GM18507 (cell line): ENCODE results near the gene NSUN6.
"Not testable (repeated sequence)": the region's sequence is repeated elsewhere in the genome, so short reads cannot be mapped to it uniquely, and the experiment has no call there.

ENCODE experiments used
- DNase-seq: peaks from one replicate; pipeline ENCODE4 v3.0.0; 2011; ENCODE audit warnings: low read depth; ENCODE audit not compliant: insufficient read length; ENCODE audit errors: extremely low spot score
- FAIRE-seq: peaks from 2 replicates; lab custom pipeline; 2011; peaks lifted over from hg19 to GRCh38; lab: Jason Lieb, UNC

NSUN6 gene

DNA sequence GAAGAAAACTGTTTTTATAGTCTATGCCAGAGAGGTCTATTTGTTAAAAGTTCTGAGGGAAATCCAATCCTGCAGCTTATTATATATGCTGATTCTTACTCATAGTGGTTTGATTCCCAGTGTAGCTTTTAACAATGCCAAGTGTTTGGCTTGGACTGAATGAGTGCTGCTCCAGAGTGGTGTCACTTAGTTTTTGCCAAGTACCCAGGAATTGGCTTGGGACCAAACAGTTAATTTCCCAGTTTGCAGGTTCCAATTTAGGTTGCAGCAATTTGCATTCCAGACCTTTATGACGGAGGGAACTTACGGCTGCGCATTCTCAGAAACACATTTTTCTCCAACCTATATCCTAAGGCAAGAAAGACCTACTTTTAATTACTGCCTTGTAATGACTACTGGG, 32.4 kb downstream of the NSUN6 start:
- no peak for FAIRE-seq
- no peak for DNase-seq

DNA sequence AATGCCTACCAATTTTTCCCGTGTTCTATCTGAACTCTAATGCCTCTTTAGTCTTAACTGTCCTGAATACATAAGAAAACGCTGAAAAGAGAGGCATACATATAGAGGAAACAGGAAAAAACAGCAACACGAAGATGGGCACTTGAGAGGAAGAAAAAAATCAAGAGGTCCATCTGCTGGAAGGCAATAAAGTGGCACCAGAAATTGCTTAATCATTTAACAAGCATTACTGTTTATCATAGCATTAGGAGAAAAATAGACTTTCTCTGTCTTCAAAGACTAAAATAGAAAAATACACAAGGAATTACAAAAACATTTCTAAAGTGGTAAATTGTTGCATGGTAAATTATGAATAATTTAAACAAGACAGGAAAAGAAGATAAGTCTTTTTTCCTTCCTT, 35.0 kb downstream of the NSUN6 start:
- DNase-seq (no peak), FAIRE-seq (no peak)

DNA sequence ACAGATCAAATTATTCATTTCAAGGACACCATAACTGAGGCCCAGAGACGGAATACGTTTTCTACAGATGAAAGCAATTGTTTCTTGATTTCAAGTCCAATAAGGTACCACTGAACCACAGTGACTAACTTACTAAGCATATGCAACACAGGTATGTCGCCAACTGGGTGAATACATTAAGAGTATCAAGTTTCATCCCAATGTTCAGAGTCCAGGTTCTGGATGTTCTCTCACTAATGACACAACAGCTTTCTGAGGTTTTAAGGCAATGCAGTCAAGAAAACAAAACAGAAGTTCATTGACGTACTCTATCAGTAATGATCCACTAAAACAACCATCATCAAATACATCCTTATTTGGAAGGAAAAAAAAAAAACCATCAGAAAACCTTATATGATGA, 35.8 kb downstream of the NSUN6 start:
- DNase-seq (no peak), FAIRE-seq (no peak)

DNA sequence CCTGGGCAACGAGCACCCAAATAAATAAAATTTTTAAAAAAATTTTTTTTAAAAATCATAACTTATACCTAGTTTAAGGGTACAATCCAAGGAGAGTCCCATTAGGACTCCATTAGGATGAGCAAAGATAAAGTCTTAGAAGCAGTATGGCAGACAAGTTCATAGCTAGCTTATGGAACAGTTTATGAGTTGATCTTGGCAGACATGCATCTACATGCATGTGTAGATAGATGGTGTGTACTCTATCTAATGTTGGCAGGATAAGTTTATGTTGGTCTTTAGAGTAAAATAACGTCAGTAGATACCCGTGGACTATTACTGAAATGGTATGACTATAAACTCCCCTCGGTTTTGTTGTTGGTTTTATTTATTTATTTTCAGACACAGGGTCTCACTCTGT, 40.2 kb downstream of the NSUN6 start:
- no peak for FAIRE-seq
- DNase-seq: no peak

DNA sequence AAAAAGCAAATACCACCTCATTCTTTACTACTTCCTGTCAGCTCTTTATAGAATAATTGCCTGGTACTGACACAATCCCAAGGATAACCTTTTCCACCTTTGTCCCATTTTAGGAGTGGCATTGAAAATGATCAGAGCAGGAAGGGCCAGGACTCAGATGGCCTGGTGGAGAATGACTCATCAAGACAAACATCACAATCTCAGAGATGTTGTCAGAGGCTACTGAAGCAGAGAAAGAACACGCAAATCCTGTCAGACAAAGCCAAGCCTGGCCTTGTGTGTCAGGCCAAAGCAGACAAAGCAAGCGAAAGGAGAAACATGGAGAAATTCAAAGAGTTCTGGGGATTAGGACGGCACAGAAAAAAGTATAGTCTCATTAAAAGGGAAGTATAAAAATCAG, 40.9 kb downstream of the NSUN6 start:
- FAIRE-seq (no peak), DNase-seq (no peak)

DNA sequence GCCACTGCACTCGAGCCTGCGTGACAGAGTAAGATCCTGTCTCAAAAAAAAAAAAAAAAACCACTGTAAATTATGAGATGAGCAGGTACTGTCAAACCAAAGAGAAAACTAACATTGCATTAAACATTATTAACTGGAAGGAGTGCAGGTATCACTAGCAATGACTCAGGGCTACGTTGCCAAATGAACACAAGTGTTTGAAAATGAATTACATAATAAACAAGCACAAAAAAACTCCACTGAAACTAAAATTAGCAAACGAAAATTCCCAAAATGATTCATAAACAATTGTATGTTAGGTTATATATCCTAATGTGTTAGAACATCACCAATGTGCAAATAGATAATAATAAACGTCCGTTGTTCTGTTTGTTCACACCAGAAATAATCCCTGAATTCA, 42.8 kb downstream of the NSUN6 start:
- no peak for DNase-seq
- FAIRE-seq: no peak

DNA sequence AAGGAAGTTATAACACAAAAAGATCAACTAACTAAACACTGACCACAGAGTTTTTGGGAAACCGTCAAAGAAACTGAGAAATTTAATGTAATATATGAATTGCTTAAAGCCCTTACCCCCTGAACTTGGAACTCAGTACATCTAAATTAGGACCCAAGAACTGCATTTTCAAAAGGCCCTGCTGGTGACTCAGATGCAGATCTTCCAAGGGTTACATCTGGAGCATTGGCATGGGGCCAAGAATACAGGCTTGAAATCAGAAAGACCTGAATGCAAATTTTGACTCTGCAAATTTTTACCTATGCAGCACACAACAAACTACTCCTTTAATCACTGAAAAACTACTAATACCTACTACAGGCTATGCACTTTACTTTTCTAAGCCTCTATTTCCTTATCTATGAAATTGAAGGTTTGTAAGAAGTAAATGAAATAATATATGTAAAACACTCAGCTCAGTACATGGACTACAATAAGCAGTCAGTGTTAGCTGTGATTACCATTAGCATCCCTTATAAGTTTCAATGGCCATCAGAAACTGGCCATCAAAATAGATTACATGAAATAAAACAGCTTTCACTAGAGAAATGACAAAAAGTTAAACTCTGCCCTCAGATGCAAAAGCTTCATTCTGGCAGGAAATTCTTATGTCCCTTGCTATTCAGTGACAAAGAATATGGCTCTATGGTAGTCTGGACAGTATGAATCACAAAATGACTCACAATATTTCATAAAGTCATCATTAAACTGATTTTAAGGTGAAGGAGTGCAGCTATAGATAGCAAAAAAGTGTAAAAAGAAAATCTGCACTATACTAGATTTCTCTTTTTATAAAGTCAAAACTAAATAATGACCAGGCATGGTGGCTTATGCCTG, 43.6 kb downstream of the NSUN6 start:
- FAIRE-seq (no peak), DNase-seq (no peak)

DNA sequence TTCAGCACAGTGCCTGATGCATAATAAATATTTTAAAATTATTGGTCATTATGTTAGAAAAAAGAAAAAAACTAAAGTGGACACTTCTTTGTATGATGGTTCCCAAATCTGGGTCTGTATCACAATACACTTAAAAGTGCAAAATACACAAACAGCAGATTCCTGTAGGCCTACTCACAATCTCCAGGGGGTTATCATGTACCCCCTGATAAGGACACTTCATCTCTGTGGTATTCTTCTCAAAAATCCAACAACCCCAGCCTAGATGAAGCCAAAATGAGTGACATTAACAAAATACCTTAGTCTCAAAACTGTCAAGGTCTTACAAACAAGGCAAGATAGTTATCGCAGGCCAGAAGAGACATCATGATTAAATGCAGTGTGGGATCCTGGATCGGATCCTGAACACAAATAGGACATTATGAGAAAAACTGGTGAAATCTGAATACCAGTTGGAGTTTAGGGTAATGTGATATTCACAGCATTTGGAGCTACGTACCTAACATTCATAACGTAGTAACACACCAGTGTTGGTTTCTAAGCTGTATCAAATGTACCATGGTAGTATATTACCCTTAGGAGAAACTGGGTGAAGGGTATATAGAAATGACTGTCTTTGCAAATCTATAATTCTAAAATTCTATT, 45.2 kb downstream of the NSUN6 start:
- DNase-seq (no peak), FAIRE-seq (no peak)

DNA sequence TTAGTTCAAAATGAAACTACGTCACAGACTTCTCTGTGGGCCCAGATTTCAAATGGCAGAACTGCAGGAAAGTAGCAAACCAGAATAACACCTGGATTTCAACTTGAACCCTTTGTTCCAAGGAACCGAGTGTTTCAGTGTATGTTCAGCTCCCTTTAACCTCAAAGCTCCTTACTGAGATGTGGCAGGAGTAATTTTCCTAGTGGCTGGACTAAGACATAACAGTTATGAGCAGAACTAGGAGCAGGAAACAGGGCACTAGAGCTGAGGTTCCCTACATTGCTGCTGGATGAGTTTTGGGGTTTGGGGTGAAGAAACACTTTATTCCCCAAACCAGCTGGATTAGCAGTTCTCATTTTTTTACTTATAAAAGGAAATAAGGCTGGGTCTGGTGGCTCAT, 50.1 kb downstream of the NSUN6 start:
- DNase-seq (no peak), FAIRE-seq (no peak)

DNA sequence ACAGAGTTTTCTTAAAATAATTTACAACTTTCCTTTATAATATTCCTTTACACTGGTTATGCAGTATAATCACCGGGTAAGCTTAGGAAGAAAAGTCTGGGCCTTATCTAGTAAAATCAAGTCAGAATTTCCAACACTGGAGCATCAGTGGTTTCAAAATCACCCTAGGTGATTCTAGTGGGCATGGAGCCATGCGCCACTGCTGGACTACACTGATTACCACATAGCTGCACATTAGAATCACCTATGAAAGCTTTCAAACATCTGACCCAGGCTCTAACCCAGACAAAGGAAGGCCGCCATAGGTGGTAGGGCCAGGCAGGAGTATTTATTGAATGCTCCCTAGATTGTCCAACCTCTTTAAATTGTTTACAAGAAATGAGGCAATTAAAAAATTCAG, 52.0 kb downstream of the NSUN6 start:
- FAIRE-seq (no peak), DNase-seq (no peak)

DNA sequence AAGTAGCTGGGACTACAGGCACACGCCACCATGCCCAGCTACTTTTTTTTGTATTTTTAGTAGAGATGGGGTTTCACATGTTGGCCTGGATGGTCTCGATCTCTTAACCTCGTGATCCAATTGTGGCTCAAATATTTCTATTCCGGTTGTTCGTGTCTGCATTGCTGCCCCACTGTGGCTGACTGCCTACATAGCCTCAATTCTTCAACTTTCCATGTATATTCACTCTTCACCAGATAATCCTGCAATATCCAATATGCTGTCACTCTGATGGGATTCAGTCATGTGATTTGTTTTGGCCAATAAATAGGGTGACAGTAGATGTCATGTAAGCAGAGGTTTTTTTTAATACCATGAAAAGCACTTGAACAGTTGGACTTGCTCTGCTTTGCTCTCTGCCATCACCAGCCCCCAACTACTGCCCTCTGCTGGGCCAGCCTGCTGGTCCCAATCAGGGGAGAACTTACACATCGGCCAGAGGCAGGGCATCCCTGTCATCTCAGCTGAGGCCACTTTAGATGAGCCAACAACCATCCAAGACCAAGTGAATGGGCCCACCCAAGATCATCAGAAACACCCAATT, 56.7 kb downstream of the NSUN6 start:
- FAIRE-seq: no peak

DNA sequence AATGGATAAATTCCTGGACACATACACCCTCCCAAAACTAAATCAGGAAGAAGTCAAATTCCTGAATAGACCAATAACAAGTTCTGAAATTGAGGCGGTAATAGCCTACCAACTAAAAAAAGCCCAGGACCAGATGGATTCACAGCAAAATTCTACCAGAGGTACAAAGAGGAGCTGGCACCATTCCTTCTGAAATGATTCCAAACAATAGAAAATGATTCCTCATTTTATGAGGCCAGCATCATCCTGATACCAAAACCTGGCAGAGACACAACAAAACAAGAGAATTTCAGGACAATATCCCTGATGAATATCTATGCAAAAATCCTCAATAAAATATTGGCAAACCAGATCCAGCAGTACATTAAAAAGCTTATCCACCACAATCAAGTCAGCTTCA, 60.2 kb downstream of the NSUN6 start:
- not testable (repeated sequence) for DNase-seq, FAIRE-seq

More for the DNA sequence above, 56.7 kb downstream of the NSUN6 start:
- DNase-seq: no peak

DNA sequence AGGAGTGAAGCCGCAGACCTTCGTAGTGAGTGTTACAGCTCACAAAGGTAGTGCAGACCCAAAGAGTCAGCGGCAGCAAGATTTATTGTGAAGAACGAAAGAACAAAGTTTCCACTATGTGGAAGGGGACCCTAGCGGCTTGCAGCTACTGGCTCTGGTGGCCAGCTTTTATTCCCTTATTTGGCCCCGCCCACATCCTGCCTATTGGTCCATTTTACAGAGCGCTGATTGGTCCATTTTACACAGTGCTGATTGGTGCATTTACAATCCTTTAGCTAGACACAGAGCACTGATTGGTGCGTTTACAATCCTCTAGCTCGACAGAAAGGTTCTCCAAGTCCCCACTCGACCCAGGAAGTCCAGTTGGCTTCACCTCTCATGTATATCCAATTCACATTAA, 64.8 kb downstream of the NSUN6 start:
- FAIRE-seq, DNase-seq: not testable (repeated sequence)

DNA sequence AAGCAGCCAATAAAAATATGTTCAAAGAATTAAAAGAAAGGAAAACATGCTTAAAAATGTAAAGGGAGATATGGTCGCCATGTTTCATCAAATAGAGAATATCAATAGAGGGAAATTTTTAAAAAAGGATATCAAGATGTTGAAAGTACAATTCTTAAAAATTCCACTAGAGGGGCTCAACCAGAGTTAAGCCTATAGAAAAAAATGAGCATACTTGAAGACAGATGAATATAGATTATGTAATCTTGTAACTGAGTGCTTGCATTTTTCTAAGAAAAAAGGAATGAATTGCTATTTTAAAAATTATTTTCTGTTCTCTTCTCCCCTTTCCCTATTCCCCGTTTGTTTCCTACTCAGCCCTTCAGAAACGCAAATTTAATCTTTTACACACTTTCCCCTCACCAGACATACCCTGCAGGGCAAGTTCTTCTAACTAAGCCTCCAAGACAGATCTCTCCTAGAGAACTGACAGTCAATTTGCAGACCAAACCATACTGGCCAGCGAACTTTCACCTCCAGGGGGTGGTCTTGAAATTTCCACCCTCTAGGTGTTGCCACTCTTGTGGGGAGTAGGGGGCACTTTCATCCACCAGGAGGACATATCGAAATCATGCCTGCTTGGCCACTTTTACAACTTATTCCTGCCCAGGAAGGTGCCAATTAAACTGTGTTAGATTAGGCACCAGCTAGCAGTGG, 67.7 kb downstream of the NSUN6 start:
- no peak for DNase-seq
- FAIRE-seq: no peak

DNA sequence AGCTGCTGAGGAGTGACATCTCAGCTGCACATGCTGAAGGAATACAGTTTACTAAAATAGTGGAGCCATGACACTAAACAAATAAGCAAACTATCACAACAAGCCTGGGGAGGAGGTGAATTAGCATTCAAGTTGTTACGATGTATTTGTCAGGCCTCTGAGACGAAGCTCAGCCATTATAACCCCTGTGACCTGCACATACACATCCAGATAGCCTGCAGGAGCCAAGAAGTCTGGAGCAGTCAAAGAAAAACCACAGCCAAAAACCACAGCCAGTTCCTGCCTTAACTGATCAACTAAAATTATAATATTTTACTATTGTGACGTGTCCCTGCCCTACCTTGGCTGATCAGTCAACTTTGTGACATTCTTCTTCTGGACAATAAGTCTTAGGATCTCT, 68.6 kb downstream of the NSUN6 start:
- no peak for DNase-seq
- no peak for FAIRE-seq

DNA sequence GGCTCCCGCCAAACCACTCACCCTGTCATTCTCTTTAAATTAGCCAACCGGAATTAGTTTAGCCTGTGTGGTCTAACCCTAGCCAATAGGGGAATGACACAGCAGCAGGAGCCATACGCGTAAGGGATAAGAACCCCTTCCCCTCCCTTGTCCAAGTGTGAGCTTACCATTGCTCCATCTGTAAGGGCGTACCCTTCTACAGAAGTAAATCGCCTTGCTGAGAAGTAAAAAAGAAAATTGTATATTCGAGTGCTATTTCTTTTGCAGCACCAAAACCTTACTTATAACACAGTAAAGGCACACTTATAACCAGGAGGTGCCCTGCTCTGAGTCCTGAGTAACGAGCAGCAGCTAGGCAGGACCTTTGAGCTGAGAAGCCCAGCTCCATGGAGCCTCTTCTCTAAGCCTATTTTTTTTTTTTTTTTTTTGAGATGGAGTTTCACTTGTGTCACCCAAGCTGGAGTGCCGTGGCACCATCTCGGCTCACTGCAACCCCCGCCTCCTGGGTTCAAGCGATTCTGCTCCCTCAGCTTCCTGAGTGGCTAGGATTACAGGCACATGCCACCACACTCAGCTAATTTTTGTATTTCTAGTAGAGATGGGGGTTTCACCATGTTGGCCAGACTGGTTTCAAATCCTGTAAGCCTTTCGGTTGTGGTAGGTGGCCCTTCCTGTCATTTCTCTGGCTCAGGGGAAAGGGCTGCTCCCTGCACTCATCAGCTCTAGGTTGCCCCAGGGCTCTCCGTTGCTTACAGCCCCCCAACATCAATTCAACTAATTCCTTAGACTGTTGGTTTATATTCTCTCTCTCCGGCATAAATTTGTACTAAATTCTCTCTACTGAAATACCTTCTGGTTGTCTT, 73.3 kb downstream of the NSUN6 start:
- FAIRE-seq (no peak), DNase-seq (no peak)

DNA sequence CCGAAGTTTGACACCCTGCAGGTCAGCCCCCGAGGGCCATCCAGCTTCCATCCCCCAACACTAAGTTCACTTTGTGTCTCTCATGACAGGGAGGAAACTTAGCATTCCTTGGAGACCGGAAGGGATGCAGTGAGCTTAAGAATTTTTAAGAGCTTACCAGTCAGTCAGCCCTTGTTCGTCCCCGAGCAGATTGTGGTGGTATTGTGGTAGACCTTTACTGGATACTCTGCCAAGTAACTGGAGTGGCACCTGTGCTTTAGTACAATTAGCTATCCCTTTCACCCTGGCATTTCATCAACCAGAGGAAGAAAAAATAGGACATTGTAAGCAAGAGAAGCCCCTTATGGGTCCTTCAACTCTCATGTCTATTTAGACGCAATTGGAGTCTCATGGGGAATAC, 74.8 kb downstream of the NSUN6 start:
- no peak for DNase-seq
- FAIRE-seq: no peak

DNA sequence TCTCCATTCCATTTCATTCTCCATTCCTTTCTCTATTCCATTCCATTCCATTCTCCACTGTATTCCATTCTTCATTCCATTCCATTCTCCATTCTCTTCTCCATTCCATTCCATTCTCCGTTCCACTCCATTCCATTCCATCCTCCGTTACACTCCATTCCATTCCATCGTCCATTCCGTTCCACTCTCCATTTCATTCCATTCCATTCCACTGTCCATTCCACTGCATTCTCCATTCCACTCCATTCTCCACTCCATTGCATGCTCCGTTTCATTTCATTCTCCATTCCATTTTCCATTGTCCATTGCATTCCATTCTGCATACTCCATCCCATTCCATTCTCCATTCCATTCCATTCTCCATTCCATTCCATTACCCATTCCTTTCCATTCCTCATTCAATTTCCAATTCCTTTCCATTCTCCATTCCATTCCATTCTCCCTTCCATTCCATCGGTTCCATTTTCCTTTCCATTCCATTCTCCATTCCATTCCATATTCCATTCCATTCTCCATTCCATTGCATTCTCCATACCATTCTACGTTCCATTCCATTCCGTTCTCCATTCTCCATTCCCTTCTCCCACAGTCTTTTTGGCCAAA, 78.3 kb downstream of the NSUN6 start:
- DNase-seq (no peak), FAIRE-seq (no peak)

DNA sequence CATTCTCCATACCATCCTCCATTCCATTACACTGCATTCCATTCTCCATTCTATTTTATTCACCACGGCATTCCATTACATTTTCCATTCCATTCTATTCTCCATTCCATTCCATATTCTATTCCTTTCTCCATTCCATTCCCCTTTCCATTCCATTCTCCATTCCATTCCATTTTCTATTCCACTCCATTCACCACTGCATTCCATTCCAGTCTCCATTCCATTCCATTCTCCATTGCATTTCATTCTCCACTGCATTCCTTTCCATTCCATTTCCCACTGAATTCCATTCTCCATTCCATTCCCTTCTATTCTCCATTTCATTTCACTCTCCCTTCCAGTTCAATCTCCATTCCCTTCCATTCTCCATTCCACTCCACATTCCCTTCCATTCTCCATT, 79.6 kb downstream of the NSUN6 start:
- FAIRE-seq (no peak), DNase-seq (no peak)
